GM21825 (cell line): ENCODE data around the gene PLA2G15.

Source experiments
- ATAC-seq: cut with Tn5 transposase; IDR thresholded peaks from one replicate; pipeline ENCODE4 v1.9.1; 2021; ENCODE audit warnings: mild to moderate bottlenecking, moderate library complexity; ENCODE audit not compliant: unreplicated experiment

PLA2G15 gene

GRCh38 chr16:68251832-68252231, 6.7 kb downstream of the PLA2G15 start:
- no peak for ATAC-seq

DNA sequence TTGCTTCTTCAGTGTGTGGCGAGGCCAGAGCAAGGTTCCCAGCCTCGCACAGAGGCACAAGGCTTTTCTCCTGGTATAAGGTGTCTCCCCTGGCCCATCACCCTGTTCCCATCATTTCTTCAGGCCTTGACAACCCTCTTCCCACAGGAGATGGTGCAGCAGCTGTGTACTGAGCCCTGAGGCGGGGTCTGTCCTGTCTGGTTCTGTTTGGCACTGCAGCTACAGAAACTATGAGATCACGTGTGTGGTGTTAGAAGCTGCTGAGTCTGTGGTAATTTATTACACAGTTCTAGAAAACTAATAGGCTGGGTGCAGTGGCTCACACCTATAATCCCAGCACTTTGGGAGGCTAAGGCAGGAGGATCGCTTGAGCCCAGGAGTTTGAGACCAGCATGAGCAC, 7.2 kb downstream of the PLA2G15 start:
- ATAC-seq, result no peak

GRCh38 chr16:68253721-68254120, 8.5 kb downstream of the PLA2G15 start:
- no peak for ATAC-seq

GRCh38 chr16:68255712-68256111, 10.5 kb downstream of the PLA2G15 start:
- ATAC-seq, result no peak

GRCh38 chr16:68257251-68257905, 12.2 kb downstream of the PLA2G15 start:
- ATAC-seq, result peak; percentile 43

- peak; percentile 16 for ATAC-seq
These were observed 13.0 kb downstream of the PLA2G15 start for GRCh38 chr16:68257906-68258800.

- no peak for ATAC-seq
These were observed 14.0 kb downstream of the PLA2G15 start for GRCh38 chr16:68259007-68259825.

DNA sequence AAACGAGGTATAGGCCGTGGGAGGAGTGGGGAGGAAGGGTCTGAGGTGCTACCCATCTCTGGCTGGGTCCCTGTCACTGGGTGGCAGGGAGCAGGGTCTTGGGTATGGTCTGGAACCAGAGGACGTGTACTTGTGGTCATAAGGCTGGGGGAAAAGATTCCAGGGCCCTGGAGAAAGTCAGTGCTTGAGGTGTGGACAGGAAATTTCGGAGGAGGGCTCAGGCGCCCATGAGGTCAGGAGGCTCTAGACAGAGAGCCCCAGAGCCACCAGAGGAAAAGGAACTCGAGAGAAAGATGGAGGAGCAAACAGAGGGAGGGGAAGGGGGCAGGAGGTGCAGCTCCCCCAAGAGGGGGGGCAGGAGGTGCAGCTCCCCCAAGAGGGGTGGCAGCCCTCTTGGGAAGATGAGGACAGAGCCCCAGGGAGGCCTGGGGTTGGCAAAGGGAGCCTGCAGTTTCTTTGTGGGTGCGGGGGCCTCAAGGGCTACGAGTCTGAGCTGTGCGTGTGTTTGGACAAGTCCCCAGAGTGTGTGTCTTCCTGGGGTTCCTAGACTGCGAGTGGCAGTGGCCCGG, 18.5 kb downstream of the PLA2G15 start:
- ATAC-seq, result no peak

DNA sequence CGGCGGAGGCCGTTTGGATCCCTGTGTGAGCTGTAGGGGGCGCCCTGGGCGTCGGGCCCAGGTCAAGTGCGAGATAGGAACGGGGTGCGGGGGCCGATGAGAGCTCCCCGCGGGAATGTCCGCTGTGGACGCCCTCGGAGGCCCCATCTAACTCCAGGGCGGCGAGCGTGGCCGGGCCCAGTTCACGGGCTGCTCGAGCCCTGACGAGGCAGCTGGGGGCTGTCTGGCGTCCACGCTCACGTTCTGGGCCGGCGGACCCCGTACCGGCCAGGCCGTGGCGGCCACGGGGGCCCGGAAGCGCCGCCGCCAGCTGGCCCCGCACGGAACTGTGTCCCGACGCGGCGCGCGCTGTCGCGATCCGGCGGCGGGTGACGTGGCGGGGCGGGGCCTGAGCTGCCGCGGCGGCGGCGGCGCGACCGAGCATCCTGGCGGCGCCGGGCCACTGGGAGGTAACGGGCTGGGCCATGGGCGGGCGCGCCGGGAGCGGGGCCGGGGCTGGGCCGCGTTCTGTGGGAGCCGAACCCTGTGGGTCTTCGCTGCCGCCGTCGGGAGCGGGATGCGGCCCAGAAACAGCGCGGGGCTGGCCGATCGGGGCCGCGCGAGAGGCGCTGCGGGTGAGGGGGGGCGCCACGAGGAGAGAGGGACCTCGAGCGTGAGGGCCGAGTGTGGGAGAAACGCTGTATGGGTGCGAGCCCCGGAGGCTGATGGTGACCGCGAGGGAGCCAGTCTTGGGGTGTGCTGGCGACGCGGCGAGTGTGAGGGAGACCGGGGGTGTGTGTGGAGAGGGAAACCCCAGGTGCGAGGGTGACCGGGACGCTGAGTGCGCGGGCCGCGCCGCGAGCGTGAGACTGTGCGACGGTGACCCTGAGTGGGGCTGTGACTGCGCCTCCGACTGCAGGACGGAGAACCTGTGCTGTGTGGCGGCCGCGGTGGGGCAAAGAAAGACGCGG, 19.2 kb downstream of the PLA2G15 start, which contains the start of gene SLC7A6:
TSS of gene SLC7A6 (plus strand) at position 399 of the 950 bp plus-strand sequence. CDS start 10,201 bp downstream, outside the sequence.
- ATAC-seq, result peak; percentile 53

DNA sequence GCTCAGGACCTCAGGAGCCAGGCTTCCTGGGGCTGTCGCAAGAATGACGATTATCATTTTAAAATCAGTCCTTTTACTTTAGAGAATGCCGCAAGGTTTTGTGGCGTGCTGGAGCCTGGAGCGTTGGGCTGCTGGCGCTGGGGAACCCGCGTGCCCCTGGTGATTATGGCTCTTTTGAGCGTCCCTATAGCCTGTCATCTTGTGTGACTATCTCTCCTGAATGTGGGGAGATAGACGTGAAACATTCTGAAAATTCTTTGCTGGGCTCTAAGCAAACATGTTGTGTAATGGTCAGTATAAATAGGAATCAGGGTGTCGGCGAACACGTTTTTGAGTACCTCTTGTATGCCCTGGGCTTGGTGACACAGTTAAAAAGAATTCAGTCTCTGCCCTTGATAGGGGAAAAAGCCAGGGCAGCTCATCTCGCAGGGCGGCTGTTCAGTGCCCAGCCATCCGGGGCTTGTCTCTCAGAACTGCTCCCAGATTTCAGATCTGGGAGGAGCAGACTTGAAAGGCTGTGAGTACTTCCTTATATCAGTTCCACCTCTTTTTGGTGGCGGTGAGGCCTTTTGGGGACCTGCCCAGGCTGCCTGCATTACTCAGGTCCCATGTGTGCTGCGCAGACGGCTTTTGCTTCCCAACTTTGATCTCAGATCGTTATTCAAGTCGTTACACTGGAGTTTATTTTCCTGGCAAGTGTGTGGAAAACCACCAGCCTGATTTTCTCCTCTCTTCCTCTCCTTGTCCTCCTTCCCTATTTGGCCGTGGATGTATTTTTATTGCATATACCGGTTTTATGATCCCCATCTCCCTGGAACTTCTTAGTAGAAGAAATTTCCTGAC, 20.1 kb downstream of the PLA2G15 start:
- ATAC-seq, result peak; percentile 5

- no peak for ATAC-seq
These were observed 22.6 kb downstream of the PLA2G15 start for GRCh38 chr16:68267612-68268405.

- no peak for ATAC-seq
These were observed 24.6 kb downstream of the PLA2G15 start for GRCh38 chr16:68269793-68270192.

- no peak for ATAC-seq
These were observed 25.2 kb downstream of the PLA2G15 start for GRCh38 chr16:68270353-68270752.

DNA sequence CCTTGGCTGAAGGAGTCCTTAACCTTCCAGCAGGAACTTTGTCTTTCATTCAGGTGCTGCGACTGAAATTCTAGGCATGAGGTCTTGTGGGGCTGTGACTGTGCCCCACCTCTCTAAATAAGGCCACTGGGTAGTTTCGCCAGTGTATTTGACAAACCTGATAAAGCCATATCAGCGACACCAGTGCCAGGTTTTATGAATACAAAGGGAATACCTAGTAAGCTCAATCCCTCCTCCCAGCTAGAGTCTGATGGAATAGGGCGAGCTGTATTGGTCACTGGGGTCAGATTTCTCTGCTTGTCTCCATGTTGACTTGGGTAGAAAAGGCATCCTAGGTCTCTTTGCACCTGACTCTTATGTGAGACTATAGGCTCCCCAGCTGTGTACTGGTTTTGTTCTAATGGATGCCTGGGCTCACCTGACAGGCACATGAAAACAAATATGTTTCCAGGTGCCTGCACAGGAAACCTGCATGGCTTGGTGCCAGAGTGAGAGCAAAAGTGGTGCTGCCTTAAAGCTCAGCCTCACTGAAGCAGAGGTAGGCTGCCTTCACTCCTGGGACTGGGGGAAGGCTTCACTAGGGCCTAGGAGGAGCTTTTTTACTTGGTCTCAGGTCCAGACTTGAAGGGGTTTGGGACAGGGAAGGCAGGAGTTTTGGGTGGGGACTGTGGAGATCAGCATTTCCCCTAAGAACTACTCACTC, 27.5 kb downstream of the PLA2G15 start:
- ATAC-seq, result no peak

DNA sequence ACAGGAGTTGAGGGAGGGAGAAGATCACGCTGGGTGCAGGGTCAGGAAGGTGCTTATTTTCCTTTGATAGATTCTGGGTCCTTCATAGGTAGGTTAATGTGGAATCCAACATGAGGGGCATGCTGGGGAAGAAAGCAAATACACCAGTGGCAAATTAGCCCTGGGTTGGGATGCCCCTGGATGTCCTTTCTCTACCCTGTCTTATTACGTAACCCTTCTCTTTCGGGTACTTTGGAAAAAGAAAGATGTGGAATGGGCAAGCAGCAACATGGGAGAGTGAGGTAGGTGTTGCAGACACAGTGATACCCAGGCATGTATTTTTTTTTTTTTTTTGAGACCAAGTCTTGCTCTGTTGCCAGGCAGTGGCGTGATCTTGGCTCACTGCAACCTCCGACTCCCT, 28.3 kb downstream of the PLA2G15 start:
- ATAC-seq, result no peak

- ATAC-seq, result no peak
These were observed 28.7 kb downstream of the PLA2G15 start for GRCh38 chr16:68273896-68274295.

GRCh38 chr16:68274441-68274840, 29.3 kb downstream of the PLA2G15 start:
- ATAC-seq, result no peak
